Measurements from ENCODE around the gene GARIN1A. TPM values are rescaled to one million over a fixed set of nuclear protein-coding genes. Genes with fewer than 3 reads are reported as not detected.
A peak's percentile ranks its signal among the peaks of the same experiment; 100 is the strongest.

Gene GARIN1A
- total RNA-seq, 1 experiment from 2014 or later, result 0.57 TPM

DNA sequence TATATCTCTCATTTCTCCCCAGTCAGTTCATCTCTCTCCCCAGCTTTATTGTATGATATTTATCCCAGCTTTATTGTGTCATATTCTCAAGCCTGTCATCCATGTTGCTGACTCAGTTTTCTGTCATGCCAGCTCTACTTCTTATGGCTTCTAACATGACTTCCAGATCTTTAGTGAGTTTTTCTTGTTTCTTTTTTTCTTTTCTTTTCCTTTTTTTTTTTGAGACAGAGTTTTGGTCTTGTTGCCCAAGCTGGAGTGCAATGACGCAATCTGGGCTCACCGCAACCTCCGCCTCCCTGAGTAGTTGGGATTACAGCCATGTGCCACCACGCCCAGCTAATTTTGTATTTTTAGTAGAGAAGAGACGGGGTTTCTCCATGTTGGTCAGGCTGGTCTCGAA, 38.4 kb downstream of the GARIN1A start:
- H3K27me3 ChIP-seq (ENCODE audit: insufficient read depth, low read depth), result no peaks in the 10 kb centered on the region

DNA sequence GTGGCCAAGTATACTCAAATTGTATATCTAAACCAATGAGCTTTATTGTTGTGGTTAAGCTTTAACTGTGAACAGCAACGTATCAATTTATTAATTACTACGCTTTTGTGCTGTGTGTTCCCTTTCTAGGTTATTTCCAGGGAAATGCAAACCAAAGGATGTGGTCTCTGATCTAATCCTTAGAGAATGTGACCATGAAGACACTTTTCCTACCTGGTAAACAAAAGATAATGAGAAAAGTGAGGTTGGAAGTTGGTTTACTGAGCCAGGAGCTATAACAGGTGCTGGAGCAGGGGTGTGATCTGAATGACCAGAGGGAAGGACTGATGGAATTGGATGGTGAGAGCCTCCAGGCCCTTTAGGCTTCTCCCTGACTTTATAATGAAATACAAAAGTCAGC, 41.7 kb downstream of the GARIN1A start:
- intact Hi-C loops (cut with micrococcal nuclease; ENCODE audit: unreplicated experiment), result no loop called here
- ChIA-PET POLR2A (ENCODE audit: unreplicated experiment) (interaction anchor here (0.6 kb wide), 3 partner anchors 11 to 939 kb away, joined by 4 read pairs; no protein-coding TSS in a partner anchor), CTCF (no interaction called here)
- 0 out of 2 replicates have a peak overlapping the region, but pooled peaks have one; percentile 3 for H3K4me2 ChIP-seq
- no peak overlapping the region for H2AFZ ChIP-seq
- H4K20me1 ChIP-seq (ENCODE audit: insufficient read depth), result no peaks in the 10 kb centered on the region
- H3K4me1 ChIP-seq (replicated peaks; ENCODE audit: insufficient read depth), result 0 out of 2 replicates have a peak, but pooled peaks cover 11% of the 10 kb centered on the region
- TF ChIP-seq EZH2 (IDR thresholded peaks at IDR 0.05; ENCODE audit: low read depth), result no peak
- TF ChIP-seq, protein P1, sequence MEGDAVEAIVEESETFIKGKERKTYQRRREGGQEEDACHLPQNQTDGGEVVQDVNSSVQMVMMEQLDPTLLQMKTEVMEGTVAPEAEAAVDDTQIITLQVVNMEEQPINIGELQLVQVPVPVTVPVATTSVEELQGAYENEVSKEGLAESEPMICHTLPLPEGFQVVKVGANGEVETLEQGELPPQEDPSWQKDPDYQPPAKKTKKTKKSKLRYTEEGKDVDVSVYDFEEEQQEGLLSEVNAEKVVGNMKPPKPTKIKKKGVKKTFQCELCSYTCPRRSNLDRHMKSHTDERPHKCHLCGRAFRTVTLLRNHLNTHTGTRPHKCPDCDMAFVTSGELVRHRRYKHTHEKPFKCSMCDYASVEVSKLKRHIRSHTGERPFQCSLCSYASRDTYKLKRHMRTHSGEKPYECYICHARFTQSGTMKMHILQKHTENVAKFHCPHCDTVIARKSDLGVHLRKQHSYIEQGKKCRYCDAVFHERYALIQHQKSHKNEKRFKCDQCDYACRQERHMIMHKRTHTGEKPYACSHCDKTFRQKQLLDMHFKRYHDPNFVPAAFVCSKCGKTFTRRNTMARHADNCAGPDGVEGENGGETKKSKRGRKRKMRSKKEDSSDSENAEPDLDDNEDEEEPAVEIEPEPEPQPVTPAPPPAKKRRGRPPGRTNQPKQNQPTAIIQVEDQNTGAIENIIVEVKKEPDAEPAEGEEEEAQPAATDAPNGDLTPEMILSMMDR (conservative IDR thresholded peaks at IDR 0.05), result no peak
- DNase-seq, result peak in 1 of 2 experiments; percentile 44
- H3F3A ChIP-seq (ENCODE audit: insufficient read depth, low read depth), result 0 out of 2 replicates have a peak, but pooled peaks cover 4% of the 10 kb centered on the region
- BruUV-seq (replicated peaks), result no TSS peak
- H3K4me3 ChIP-seq, result no peak overlapping the region
- H3K79me2 ChIP-seq (ENCODE audit: low read depth), result no peaks in the 10 kb centered on the region
- H3K9me3 ChIP-seq (ENCODE audit: insufficient read depth, low read depth), result peaks cover 5% of the 10 kb centered on the region; the same call in 1 of the 2 replicates
- no peaks in the 10 kb centered on the region; the same call in 1 of the 2 replicates for H3K9me2 ChIP-seq (ENCODE audit: insufficient read depth)
- H3K27me3 ChIP-seq (ENCODE audit: insufficient read depth, low read depth), result no peaks in the 10 kb centered on the region
- no peak overlapping the region for H3K27ac ChIP-seq
- H3K36me3 ChIP-seq (ENCODE audit: low read depth), result no peaks in the 10 kb centered on the region

More for the DNA sequence above, 38.4 kb downstream of the GARIN1A start:
- Histone ChIP-seq H4K20me1 (ENCODE audit: insufficient read depth) (no peaks in the 10 kb centered on the region), H3K9me3 (ENCODE audit: insufficient read depth, low read depth) (peaks cover 5% of the 10 kb centered on the region; the same call in 1 of the 2 replicates), H3K27ac (no peak overlapping the region), H3F3A (ENCODE audit: insufficient read depth, low read depth) (0 out of 2 replicates have a peak, but pooled peaks cover 4% of the 10 kb centered on the region), H3K79me2 (ENCODE audit: low read depth) (no peaks in the 10 kb centered on the region), H3K36me3 (ENCODE audit: low read depth) (no peaks in the 10 kb centered on the region), H3K4me1 (replicated peaks; ENCODE audit: insufficient read depth) (0 out of 2 replicates have a peak, but pooled peaks cover 11% of the 10 kb centered on the region), H3K4me2 (no peak overlapping the region), H3K9me2 (ENCODE audit: insufficient read depth) (no peaks in the 10 kb centered on the region), H2AFZ (no peak overlapping the region), H3K4me3 (no peak overlapping the region)
- POLR2A ChIA-PET (ENCODE audit: unreplicated experiment), result no interaction called here
- CTCF ChIA-PET, result no interaction called here
- TF ChIP-seq, protein P1 (conservative IDR thresholded peaks at IDR 0.05), result no peak
- DNase-seq, result no peak
- intact Hi-C loops (cut with micrococcal nuclease; ENCODE audit: unreplicated experiment), result no loop called here
- BruUV-seq (replicated peaks), result no TSS peak

DNA sequence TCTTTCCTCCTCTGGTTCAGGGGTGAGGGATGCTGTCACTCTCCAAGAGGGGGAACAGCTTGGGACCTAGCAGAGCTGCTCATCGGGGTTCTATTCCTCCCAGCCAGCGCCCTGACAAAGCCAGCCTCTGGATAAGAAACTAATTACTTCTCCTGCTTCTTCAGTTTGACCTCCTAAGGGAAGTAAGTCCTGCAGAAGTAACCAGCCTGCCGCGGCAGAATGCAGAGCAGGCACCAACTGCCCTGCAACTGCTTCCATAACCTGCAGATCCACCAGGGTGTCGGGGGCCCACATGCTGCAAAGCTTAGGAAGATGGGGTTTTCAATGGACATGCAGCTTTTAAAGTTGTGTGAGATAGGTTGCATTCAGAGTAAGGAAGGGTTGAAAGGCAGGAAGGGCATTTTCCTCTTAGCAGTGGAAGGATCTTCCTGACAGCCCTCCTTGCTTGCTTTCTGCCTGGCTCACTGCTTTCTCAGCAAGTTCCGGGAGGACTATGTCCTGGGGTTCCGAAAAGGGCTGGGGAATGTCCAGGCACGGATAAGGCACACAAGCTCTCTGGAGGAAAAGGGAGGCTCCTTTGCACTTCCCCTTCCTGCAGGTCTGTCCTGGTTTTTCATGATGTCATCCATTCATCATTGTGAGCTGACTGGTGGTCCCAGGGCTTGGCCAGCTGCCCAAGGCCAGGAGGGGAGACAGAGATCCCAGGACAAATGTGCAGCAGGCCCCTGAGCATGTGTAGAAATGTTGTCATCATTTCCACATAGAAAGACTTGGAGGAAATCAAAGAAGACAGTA, 42.8 kb downstream of the GARIN1A start:
- Histone ChIP-seq H3K79me2 (ENCODE audit: low read depth) (no peaks in the 10 kb centered on the region), H2AFZ (no peak overlapping the region), H3F3A (ENCODE audit: insufficient read depth, low read depth) (0 out of 2 replicates have a peak, but pooled peaks cover 4% of the 10 kb centered on the region), H3K27ac (no peak overlapping the region), H3K9me3 (ENCODE audit: insufficient read depth, low read depth) (peaks cover 5% of the 10 kb centered on the region; the same call in 1 of the 2 replicates), H4K20me1 (ENCODE audit: insufficient read depth) (no peaks in the 10 kb centered on the region), H3K4me3 (no peak overlapping the region), H3K4me2 (no peak overlapping the region), H3K27me3 (ENCODE audit: insufficient read depth, low read depth) (no peaks in the 10 kb centered on the region), H3K36me3 (ENCODE audit: low read depth) (no peaks in the 10 kb centered on the region), H3K4me1 (replicated peaks; ENCODE audit: insufficient read depth) (0 out of 2 replicates have a peak, but pooled peaks cover 11% of the 10 kb centered on the region), H3K9me2 (ENCODE audit: insufficient read depth) (no peaks in the 10 kb centered on the region; the same call in 1 of the 2 replicates)
- no TSS peak for BruUV-seq (replicated peaks)
- ChIA-PET POLR2A (ENCODE audit: unreplicated experiment) (no interaction called here), CTCF (interaction anchor here (0.6 kb wide), 1 partner anchor 1259 kb away, joined by 4 read pairs; no protein-coding TSS in a partner anchor)
- DNase-seq, result no peak
- TF ChIP-seq, protein P1 (conservative IDR thresholded peaks at IDR 0.05), result no peak
- TF ChIP-seq EZH2 (IDR thresholded peaks at IDR 0.05; ENCODE audit: low read depth), result no peak
- intact Hi-C loops (cut with micrococcal nuclease; ENCODE audit: unreplicated experiment), result no loop called here
